GM12892 (cell line): Measurements from ENCODE around the gene RMND5B.
A peak's percentile ranks its signal among the peaks of the same experiment; 100 is the strongest.

Experiments
- DNase-seq: peaks from one replicate; pipeline ENCODE4 v3.0.0; 2011; ENCODE audit not compliant: insufficient read length
- FAIRE-seq: peaks from 2 replicates; lab custom pipeline; 2011; peaks lifted over from hg19 to GRCh38; lab: Jason Lieb, UNC
- POLR2A ChIP-seq: IDR thresholded peaks from 2 replicates; pipeline ENCODE4 v1.6.1; 2011; ENCODE audit warnings: low read depth, low read length, control low read depth
- POLR2AphosphoS5 ChIP-seq: IDR thresholded peaks from 2 replicates; pipeline ENCODE4 v1.6.1; 2011; ENCODE audit warnings: low read depth, low read length, control low read depth
- TAF1 ChIP-seq: IDR thresholded peaks from 2 replicates; pipeline ENCODE4 v1.6.1; 2011; ENCODE audit warnings: low read depth, mild to moderate bottlenecking, control low read depth, low read length, borderline replicate concordance

Gene RMND5B

DNA sequence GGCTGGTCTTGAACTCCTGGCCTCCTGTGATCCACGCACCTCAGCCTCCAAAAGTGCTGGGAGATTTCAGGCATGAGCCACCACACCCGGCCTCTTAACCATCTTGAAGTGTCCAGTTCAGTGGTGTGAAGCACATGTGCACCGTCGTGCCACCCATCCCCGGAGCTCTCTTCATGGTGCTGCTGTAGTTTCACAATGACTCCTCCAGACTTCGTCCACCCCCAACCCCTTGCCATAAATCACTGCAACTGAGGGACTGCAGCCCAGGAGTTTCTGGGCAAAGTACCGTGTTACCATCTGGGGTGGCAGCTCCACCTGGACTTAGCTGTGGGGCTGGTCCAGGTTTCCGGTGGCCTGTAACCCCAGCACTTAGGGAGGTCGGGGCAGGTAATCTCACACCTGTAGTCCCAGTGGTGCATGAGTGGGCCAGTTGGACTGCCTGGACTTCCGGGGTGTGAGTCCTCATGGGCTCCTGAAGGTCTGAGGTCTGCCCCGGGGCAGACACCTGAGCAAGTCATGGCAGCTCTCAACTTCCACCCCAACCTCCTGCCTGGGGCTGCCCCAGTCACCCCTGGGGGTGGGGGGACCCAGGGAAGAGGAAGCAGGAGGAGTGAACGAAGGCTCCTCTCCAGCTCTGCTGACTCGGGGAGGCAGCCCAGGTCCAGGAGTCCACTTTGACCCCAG, 24.1 kb upstream of the RMND5B start:
- DNase-seq (no peak), FAIRE-seq (peak; percentile 75)
- TF ChIP-seq TAF1 (no peak), POLR2AphosphoS5 (no peak), POLR2A (no peak)

DNA sequence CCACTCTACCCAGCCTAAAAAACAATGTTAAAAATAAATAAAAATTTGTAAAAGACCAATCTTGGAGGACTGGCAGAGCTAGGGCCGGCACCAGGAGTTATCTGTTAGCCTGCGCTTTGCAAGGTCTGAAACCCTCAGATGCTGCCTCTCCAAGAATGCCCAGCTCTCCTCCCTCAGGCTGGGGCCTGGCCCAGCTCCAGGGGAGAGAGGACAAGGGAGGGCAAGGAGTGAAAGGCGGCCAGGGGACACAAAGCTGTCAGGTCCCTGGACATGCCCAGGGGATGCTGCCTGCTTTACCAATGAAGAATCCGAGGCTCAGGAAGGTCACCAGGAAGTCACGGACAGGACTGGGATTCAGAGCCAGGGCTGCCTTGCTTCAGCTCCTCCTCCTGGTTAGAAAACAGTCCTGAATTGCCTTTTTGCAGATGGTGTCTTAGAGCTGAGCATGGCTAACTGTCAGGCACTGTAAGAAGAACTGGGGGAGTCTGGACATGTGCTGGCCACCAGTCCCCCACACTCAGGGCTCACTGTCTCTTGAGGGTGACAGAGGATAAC, 23.0 kb upstream of the RMND5B start:
- FAIRE-seq, result no peak
- no peak for TF ChIP-seq TAF1
- TF ChIP-seq POLR2A, result no peak
- no peak for TF ChIP-seq POLR2AphosphoS5
- no peak for DNase-seq

DNA sequence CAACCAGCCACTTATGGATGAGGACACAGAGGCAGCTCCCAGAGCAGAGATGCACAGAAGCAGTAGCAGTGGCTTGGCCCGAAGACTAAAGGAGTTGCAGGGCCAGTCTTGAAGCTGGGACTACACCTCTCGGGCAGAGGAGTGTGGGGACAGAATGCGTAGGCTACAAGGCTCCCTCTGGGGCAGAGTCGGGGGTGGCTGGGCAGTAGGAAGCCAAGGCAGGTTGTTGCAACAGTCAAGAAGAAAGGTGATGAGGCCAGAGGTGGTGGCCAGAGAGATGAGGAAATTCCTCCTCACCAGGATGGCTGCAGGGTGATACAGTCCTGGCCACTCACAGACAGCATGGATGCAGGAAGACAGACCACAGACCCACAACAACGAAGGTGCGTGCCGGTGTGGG, 22.4 kb upstream of the RMND5B start:
- FAIRE-seq, result no peak
- DNase-seq, result no peak
- TF ChIP-seq POLR2A (no peak), TAF1 (no peak), POLR2AphosphoS5 (no peak)

DNA sequence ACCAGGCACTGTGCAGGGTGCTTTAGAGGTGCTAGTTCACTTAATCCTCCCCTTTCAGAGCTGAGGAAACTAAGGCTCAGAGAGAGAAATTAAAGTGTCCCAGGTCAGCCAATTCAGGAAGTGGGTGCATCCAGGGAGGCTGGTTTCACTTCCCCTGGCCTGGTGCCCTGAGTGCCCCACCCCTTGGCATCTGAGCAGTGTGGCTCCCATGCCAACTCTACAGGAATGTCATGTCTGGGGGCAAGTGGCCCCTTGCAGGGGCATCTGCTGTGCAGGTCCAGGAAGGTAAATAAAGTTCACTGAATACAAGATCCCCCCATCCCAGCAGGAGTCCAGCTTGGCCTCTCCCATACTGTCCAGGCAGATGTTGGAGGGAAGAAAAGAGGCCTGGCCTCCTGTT, 21.8 kb upstream of the RMND5B start:
- TF ChIP-seq POLR2A, result no peak
- TF ChIP-seq POLR2AphosphoS5, result no peak
- TF ChIP-seq TAF1, result no peak
- DNase-seq (no peak), FAIRE-seq (no peak)

DNA sequence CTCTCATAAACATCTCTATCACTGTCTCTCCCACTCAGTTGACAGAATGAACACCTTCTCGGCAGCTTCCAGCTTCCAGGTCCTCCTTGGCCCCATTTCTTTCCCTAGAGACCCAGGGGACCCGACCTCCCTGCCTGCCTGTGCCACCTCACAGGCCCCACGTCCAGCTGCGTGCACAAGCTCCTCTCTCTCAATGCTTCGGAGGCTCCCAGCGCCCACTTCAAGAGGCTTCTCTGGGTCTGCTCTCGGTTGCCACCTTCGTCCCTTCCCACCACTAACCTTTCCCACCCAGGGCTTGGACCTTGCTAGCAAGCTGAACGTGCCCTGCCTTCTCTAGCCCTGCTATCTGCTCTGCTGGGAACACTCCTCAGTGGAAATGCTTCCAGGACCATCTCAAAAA, 20.3 kb upstream of the RMND5B start:
- FAIRE-seq (no peak), DNase-seq (no peak)
- TF ChIP-seq POLR2AphosphoS5 (no peak), TAF1 (no peak), POLR2A (no peak)

DNA sequence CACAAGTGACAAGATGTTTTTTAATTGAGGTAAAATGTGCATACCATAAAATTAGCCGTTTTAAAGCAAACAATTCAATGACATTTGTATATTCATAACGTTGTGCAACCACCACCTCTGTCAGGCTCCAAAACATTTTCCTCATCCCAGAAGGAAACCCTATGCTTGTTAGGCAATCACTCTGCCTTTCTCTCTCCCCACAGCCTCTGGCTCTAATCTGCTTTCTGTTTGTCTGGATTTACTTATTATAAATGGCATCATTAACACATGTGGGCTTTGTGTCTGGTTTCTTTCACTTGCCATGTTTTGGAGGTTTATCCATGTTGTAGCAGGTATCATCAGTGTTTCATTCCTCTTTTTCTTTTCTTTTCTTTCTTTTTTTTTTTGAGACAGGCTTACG, 18.9 kb upstream of the RMND5B start:
- no peak for FAIRE-seq
- no peak for TF ChIP-seq POLR2A

DNA sequence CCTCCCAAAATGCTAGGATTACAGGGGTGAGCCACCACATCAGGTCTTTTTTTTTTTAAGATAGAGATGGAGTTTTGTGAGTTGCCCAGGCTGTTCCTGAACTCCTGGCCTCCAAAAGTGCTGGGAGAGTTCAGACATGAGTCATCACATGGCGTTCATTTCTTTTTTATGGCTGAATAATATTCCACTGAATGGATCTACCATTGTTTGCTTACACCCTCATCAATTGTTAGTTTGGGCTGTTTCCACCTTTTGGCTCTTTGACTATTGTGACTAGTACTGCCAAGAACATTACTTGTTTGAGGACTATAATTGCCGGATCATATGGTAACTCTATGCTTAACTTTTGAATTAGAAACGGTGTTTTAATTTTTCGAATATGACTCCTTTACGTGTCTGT, 18.3 kb upstream of the RMND5B start:
- TF ChIP-seq POLR2A (no peak), POLR2AphosphoS5 (no peak)
- FAIRE-seq (no peak), DNase-seq (no peak)

More for the DNA sequence above, 18.9 kb upstream of the RMND5B start:
- DNase-seq, result no peak

DNA sequence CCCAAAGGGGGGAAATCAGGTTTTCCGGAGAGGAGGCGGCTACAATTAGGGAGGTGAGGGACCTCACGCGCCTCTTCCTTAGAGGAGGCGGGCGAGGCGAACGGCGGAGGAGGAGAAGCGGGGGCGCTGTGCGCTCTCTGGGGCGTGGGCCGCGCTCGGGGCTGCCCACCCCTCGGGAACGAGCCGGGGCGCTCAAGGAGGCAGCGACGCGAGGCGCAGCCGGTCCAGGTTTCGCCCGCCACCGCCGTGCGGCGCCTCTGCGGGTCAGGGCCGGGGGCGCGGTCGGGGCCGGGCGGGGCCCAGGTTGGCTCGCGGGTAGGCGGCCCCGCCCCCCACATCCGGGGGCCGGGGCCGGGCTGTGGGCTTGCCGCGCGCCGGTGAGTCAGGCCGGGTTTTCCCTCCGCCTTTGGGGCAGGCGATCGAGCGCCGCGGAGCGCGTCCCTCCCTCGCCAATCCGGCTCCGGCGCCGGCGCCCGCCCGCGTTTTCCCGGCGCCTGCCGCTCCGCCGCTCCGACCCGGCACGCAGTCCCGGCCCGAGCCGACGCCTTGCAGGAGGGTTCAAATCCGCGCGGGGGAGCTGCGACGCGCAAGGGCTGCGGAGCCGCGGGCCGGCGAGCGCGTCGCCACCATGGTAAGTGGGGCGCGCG, 17.6 kb upstream of the RMND5B start, which contains the start of gene N4BP3:
Gene N4BP3, plus strand, starts transcription at position 392 of the 647 bp plus-strand sequence. CDS start 6,052 bp downstream, outside the sequence.
- DNase-seq, result peak; percentile 90
- peak; percentile 51; the same call in 1 of the 2 replicates for TF ChIP-seq POLR2A
- TF ChIP-seq TAF1, result no peak
- peak; percentile 82 for FAIRE-seq

DNA sequence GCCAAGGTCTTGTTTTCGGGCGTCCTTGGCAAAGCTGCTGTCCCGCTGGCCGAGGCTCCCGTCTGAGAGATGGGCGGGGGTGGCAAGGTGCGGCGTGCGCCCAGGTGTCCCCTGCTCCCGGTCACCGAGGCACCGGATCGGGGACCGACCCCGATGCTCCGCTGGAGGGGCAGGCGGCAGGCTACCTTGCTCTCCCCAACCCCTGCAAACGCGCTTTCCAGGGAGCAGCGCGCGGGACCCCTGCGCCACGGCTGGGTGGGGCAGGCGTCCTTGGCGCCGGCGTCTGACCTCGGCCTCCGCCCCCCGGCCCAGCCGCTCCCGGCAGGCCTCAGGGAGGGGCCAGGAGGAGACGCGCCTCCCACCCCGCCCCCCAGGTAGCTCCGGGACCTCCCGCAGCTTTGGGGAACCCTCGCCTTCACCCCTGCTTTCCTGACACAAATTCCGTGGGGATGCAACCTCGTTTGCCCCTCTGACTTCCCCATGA, 16.9 kb upstream of the RMND5B start:
- FAIRE-seq, result no peak
- peak; percentile 43 for DNase-seq
- TF ChIP-seq POLR2A (no peak), TAF1 (no peak), POLR2AphosphoS5 (no peak)

DNA sequence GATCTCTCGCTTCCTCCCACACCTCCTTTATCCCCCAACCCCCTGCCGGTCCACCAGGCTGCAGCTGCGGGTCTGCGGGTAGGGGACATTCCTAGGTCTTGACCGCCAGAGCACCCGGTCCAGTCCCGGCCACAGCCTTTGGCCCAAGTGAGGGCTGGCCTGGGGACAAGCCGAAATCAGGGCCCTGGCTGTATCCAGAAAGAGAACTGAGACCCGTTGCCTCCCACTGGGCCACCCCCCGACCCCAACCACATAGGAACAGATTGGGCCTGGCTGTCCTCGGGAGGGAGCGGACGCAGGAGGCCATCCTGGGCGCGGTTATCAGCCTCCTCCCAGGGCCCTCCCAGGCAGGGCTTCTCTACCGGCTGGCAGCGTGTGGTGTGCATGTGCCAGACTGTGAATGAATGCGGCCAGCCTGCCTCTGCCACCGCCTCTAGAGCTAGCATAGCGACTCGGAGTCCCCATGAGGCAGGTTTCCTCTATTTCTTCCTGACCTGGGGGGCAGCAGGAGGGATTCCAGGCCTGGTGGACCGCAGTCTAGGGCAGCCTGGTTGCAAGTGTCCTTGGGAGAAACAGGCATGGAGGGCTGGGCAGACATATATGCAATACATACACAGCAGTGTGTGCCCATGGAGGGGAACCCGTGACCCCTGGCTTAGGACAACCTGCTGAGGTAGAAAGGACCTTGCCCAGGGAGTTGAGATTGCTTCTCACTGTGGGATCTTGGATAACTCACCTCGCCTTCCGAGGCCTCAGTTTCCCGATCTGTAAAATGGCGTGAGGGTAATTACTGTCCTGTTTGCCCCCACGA, 16.3 kb upstream of the RMND5B start:
- FAIRE-seq (peak; percentile 78), DNase-seq (no peak)
- TF ChIP-seq POLR2A, result no peak
- TF ChIP-seq POLR2AphosphoS5, result no peak
- no peak for TF ChIP-seq TAF1

DNA sequence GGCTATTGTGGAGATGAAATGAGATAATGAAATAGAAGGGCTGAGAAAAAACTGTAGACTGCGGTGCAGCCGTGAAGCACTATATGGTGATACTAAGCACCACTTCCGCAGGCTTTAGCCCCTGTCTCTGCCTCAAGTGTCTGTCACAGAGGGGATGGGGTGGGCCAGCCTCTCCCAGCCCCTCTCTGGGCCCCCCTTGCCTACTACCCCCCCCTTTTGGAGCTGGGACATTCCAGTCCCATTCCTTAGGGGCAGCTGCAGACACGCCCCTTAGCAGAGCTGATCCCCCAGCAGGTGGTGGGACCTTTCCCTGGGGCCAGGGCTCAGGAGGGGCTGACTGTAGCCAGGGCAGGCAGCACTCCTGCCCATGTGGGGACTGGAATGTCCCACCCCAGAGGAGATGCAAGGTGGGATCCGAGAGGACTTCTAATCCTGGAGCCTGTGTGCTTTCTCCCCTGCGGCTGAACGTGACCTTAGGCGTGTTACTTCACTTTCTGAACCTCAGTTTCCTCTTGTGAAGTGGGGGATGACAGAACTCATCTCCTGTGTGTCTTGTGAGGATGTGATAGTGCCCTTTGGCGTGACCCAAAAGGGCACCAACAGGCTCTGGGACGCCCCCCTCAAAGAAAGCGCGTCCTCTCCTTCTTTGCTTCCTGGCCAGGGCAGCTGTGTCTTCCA, 15.5 kb upstream of the RMND5B start:
- FAIRE-seq, result peak; percentile 67
- no peak for TF ChIP-seq POLR2AphosphoS5
- no peak for TF ChIP-seq TAF1
- DNase-seq, result no peak
